Cerebellar cortex (tissue), 1 donor: ENCODE data around the gene ISG20.
"Not testable (repeated sequence)": the region's sequence is repeated elsewhere in the genome, so short reads cannot be mapped to it uniquely, and the experiment has no call there.

Experiments used
- DNase-seq: peaks from one replicate; pipeline ENCODE4 v3.0.0-alpha.2; 2015; ENCODE audit warnings: low spot score

The ISG20 gene

GRCh38 chr15:88636050-88636449, 2.8 kb upstream of the ISG20 start:
- no peak for DNase-seq

- DNase-seq: no peak
Measured at GRCh38 chr15:88636654-88637053, 2.2 kb upstream of the ISG20 start.

GRCh38 chr15:88637436-88637835, 1.4 kb upstream of the ISG20 start:
- no peak for DNase-seq

GRCh38 chr15:88637841-88638625, 783 bp upstream of the ISG20 start:
- DNase-seq: no peak

- no peak for DNase-seq
Measured at GRCh38 chr15:88641959-88642452, 3.2 kb downstream of the ISG20 start.

GRCh38 chr15:88642514-88642913, 3.7 kb downstream of the ISG20 start:
- DNase-seq: not testable (repeated sequence)

- no peak for DNase-seq
Measured at GRCh38 chr15:88644741-88645140, 5.9 kb downstream of the ISG20 start.

- no peak for DNase-seq
Measured at GRCh38 chr15:88645171-88646087, 6.6 kb downstream of the ISG20 start.

GRCh38 chr15:88646088-88646405, 7.2 kb downstream of the ISG20 start:
- DNase-seq: no peak

GRCh38 chr15:88646951-88647350, 8.1 kb downstream of the ISG20 start:
- no peak for DNase-seq

- DNase-seq: no peak
Measured at GRCh38 chr15:88647351-88648105, 8.7 kb downstream of the ISG20 start.

GRCh38 chr15:88648357-88649214, 9.8 kb downstream of the ISG20 start:
- DNase-seq: no peak

GRCh38 chr15:88649286-88649733, 10.5 kb downstream of the ISG20 start:
- no peak for DNase-seq

- no peak for DNase-seq
Measured at GRCh38 chr15:88649753-88650551, 11.1 kb downstream of the ISG20 start.

GRCh38 chr15:88650556-88650955, 11.7 kb downstream of the ISG20 start:
- DNase-seq: no peak

- DNase-seq: no peak
Measured at GRCh38 chr15:88651136-88651732, 12.4 kb downstream of the ISG20 start.

GRCh38 chr15:88651971-88652370, 13.2 kb downstream of the ISG20 start:
- no peak for DNase-seq

GRCh38 chr15:88652456-88653199, 13.8 kb downstream of the ISG20 start:
- DNase-seq: no peak
